NCI-H82 (cell line): Measurements from ENCODE around the gene ASS1.

Source experiments
- DNase-seq: peaks from one replicate; lab custom pipeline; 2025; lab: John Stamatoyannopoulos, UW

Gene ASS1

DNA sequence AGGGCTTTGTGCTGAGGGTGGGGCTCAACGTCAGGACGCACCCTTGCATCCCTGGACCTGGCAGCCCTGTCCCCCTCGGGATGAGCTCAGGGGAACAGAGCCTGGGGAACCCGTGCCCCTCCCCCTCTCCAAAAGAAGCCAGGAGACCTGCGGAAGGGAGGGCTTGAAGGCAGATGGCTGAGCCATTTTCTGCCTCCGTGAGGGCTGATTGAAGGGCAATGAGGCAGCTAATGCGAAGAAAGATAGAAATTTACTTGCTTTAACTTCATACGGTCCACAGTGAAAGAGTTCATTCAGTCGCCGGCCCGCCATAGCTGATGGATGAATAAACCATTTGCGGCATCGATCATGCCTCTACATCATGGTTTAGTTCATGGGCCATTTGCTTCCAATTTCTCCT is 28.8 kb downstream of the ASS1 start:
- DNase-seq = no peak

DNA sequence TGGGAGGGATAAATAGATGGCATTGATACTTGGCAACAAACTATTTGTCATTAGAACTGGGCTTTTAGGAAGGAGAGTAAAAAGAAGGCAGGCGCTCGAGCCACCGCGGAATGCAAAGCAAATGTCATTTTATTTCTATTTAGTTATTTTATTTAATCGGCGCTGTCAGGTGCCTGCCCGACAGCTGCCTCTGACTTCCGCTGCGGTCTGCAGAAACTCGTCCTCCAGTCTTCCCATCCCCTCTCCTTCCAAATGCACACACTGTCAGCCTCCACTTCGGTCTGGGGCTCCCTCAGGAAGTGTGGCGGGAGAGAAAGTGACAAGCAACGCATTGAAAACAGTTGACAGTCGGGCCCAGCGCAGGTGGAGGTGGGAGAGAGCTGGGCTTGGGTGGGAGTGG is 29.3 kb downstream of the ASS1 start:
- DNase-seq = no peak

DNA sequence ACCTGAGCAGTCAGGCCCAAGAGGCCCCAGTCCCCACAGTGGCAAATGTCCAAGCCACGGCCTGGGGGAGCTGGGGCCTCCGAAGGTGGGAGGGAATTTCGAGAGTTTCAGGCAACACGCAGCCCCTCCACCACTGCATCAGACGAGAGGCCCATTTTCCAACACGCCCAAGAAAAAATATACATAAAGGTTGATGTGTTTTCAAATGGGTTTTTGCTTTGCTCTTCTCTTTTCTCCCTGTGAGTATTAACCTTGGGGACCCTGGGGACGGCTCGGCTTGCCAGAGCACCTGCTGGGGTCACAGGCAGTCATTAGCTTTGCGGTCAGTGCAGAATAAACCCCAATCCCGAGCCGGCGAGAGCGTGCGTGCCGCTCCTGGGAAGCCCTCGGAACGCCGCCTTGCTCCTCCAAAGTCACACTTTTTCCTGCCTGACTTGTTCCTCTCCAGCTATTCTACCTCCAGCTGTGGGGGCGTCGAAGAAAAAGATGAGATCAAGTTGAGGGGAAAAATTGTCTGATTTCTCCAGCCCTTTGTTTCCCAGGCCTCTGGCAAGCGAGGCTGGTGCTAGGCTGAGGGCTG is 31.5 kb downstream of the ASS1 start:
- no peak for DNase-seq

DNA sequence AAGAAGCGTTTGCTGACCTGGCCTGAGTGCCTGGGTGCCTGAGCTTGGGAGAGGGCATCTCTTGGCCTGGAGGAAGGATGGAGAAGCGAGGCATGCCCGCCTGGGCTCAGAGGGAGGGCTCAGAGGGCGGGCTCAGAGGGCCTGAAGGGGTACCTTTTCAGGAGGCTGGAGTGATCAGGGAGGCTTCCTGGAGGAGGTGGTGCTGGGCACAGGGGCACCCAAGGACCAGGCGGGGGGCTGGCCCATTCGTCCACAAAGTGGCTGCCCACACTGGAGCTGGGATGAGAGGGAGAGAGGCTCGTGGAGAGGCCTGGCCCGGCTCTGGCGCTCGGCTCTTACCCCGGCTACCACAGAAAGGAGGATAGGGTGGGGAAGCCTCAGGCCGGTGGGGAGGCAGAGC is 32.8 kb downstream of the ASS1 start:
- no peak for DNase-seq

DNA sequence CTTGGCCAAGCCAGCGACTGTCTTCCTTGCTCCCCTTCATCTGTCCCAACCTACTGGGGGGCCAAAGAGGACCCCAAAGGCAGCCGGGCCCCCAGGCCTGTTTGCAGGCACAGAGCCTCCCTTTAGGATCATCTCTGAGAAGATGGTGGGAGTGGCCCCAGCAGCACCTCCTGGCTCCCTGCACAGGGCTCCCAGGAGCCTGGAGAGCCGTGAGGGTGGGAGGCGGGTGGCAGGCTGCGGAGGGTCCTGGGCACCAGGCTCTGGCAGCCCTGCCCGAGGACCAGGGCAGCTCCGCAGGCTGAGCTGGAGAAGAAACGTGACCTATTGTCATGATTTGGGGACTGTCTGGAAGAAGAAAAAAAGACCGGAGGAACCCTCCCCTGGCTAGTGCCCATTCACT is 33.4 kb downstream of the ASS1 start:
- peak; percentile 90 for DNase-seq

DNA sequence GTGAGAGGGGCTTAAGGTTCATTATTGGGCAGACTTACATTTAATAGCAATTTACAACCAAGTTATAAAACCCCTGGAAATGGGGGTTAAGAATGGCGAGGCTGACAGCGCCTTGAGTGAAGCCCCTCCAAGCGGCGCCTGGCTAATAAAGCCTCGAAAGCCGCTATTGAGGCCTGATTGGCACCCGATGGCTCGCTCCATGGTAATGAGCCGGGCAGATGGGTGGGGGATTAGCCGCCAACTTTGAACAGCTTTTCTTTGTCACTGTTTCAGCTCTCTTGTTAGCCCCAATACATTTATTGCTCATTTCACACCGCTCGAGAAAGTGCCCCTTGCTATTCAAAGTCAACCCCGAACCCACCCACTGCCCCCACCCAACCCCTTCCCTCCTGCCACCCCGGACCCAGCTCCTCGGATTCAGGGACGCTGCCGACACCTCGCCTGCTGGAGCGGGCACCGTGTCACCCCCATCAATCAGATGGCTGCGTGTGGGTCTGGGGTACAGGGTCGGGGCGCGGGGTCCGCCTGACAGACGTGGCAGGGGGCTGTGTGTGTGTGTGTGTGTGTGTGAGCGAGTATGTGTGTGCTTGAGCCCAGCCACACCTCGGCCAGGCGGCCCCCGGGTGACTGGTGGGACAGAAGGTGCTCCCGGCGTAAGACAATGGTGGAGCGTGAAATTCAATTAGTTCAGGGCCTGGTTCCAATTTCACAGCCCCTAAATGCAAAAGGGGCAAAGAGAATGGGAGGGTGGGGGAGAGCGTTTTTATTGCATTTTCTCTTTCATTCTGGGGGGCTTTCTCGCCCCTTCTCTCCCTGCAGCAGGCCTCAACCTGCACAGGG is 34.2 kb downstream of the ASS1 start:
- DNase-seq = peak; percentile 97

DNA sequence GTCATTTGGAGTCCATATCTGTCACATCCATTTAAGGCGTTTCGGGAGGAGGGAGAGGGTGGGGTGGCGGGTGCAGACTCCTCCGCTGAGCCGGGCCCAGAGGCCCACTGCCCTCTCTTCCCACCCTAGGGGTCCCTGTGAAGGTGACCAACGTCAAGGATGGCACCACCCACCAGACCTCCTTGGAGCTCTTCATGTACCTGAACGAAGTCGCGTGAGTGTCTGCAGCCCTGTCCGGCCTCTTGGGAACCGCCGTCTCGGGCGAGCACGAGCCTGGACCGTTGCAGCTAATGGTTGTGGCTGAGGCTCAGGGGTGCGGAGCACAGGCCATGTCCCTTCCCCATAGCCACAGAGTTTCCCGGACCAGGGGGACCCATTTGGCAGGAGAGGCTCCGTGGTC is 34.8 kb downstream of the ASS1 start:
- DNase-seq = no peak

DNA sequence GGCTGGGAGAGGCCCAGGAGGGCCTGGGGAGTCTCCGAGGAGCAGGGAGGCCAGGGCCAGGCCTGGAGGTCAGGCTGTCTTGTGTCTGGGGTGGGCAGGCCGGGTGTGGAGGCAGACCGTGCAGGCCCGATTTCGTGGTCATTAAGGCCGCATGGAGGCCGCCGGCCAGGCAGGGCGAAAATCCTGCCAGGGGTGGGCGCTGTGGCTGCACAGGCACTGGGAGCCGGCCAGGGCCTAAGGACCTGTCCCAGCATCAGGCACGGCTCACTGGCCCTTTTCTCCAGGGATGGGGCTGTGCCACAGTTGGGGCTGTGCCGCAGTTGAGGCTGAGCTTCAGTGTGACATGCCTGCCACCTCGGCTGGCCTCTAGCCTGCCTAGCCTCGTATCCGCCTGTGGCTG is 35.9 kb downstream of the ASS1 start:
- DNase-seq = no peak

GRCh38 chr9:130482463-130482862 is 37.7 kb downstream of the ASS1 start:
- peak; percentile 28 for DNase-seq

- DNase-seq = peak; percentile 88
Measured at GRCh38 chr9:130483371-130483971, 38.7 kb downstream of the ASS1 start.

DNA sequence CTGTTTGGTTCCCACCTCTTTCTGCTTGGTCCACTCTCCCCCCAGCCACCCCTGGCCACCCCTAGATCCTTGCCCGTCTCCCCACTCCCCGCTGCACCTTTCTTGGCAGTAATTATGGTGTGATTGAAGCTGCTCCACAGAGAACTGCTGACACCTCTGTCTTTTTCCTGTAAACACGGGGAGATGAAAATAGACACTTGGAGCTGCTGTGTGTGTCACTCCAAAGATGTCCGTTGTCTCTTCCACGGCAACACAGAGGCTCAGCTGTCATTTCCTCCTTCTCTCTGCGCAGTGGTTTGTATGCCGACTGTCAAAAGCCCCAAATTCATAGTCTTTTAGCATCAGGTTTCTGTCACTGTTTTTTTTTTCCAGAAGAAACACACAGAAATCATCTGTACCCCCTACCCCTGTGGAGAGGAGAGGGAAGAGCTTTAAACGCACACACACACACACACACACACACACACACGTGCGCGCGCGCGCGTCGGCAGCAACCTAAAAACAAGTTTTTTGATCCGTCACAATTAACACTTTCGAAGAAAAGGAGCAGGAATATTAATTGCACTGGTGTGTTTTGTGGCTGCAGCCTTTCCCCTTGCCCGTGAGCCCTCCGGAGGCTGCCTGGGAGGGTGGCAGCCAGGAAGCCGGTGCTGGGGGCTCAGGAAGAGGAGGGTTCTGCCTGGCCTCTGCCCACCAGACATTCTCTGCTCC is 39.8 kb downstream of the ASS1 start:
- DNase-seq = no peak

DNA sequence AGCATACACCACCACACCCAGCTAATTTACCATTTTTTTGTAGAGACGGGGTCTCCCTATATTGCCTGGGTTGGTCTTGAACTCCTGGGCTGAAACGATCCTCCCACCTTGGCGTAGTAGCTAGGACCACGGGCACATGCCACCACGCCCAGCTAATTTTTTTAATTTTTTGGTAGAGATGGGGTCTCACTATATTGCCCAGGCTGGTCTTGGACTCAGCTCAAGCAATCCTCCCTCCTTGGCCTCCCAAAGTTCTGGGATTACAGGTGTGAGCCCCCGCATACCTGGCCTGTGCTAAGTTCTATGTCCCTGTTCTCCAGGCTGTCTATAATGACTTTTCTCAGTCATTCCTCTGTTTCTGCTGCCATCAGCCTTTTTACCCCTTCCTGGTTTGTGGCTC is 41.3 kb downstream of the ASS1 start:
- DNase-seq = no peak

DNA sequence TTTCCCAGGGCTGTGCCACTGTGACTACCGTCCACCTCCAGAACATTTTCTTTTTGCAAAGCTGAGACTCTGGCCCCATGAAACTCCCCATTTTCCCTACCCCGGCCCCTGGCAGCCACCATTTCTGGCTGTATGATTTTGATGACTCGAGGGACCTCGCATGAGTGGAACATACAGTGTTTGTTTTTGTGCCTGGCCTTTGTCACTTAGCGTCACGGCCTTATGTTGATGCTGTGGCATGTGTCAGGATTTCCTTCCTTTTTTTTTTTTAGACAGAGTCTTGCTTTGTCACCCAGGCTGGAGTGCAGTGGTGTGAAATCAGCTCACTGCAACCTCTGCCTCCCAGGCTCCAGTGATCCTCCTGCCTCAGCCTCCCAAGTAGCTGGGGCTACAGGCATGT is 42.7 kb downstream of the ASS1 start:
- no peak for DNase-seq

GRCh38 chr9:130488621-130489330 is 44.0 kb downstream of the ASS1 start:
- DNase-seq = no peak

GRCh38 chr9:130490981-130491380 is 46.2 kb downstream of the ASS1 start:
- peak; percentile 71 for DNase-seq

- no peak for DNase-seq
Measured at GRCh38 chr9:130491830-130492482, 47.2 kb downstream of the ASS1 start.

DNA sequence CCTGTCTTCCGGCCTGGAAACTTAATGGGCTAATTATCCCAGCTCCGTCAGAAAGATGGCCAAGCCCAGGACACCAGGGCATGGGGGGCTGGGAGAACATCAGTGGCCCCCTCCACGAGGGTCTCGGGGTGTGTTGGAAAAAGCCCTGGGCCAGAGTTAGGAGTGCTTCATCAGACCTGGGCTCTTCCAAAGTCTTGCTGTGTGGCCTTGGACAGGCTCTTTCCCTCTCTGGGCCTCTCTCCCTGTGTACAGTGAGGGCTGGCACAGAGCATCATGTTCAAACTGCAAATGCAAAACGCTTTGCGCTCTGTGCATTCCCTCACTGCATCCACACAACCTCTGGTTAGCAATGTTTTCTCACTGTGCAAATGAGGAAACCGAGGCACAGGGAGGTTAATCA is 48.3 kb downstream of the ASS1 start:
- no peak for DNase-seq

GRCh38 chr9:130493476-130493875 is 48.7 kb downstream of the ASS1 start:
- no peak for DNase-seq

DNA sequence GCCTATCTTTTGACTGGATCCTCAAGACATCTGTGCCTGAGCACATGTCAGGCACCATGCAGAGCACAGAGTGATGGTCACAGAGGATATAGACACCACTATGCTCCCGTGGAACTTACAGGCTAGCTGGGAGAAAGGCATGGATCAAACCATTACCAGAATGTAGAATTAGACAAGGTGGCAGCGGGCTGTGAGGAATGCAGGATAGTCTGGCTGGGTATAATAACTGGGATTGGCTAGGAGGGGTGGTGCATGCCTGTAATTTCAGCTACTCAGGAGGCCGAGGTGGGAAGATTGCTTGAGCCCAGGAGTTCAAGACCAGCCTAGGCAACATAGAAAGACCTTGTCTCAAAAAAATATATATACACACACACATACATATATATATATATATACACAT is 50.3 kb downstream of the ASS1 start:
- DNase-seq = no peak

DNA sequence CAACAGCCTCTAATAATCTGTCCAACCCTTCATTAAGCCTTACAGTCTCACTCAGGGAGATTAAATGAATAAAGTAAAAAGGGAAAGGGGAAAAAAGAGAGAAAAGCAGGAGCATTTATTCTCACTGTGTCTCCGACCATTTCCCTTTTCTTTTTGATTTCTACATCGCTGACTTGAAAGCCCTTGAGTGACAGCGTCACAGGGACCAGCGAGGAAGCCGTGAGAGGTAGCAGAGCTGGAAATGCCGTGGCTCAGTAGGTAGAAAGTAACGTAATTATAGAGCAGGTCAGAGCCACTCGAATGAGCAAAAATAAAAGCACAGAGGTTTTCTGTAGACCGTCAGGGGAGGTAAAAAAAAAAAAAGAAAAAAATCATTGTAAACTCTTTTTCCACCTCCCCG is 52.4 kb downstream of the ASS1 start:
- DNase-seq = no peak

DNA sequence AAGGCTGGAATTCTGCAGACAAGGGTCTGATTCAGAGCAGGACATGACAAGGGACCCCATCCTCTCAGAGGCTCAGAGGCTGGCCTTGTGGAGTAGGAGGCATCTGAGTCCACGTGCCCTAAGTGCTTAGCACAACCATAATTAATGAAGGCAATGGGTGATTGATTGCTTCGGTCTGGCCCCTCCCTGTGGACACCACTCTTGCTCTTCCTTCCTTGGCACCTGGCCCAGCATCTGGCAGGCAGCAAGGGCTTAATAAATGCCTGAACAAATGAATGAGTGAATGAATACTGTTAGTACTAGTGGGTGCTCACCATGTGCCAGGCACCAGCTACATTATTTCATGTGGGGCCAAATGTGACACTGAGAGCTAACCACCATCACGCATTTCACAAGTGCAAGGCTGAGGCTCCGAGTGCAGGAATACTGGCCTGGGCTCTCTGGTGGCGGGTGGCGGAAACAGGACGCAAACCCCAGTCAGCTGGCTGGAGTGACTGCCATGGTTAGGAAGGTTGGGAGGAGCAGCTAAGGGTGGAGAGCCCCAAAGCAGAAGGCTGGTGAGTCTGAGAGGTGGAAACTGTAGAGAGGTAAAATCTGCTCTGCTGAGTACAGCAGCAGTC is 53.6 kb downstream of the ASS1 start:
- peak; percentile 78 for DNase-seq
